ENCODE measurements around the gene SLC2A14. TPM values are rescaled to one million over a fixed set of nuclear protein-coding genes. Genes with fewer than 3 reads are reported as not detected.
"Not testable (repeated sequence)": the region's sequence is repeated elsewhere in the genome, so short reads cannot be mapped to it uniquely, and the experiment has no call there.

Gene SLC2A14
- total RNA-seq, 1 experiment from 2014 or later = not detected

DNA sequence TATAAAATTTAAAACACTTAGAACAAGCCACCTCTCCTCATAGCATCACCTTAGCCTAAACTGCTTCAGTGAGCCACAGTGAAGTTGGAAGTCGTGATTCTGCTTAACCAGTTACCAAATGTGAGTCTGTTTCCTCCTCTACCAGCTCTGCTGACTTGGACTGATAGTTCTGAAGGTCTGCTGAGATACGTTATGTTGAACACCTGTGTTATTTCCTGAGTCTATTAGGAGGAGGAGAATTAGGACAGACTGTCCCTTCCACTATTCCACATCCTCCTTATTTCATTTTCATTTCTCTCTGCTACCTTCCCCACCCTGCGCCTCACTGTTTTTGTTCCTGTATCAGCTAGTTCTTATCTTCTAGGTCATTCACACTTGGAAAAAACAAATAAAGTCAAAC lies 2.4 kb downstream of the SLC2A14 start:
- DNase-seq (ENCODE audit: low read depth) = no peak

DNA sequence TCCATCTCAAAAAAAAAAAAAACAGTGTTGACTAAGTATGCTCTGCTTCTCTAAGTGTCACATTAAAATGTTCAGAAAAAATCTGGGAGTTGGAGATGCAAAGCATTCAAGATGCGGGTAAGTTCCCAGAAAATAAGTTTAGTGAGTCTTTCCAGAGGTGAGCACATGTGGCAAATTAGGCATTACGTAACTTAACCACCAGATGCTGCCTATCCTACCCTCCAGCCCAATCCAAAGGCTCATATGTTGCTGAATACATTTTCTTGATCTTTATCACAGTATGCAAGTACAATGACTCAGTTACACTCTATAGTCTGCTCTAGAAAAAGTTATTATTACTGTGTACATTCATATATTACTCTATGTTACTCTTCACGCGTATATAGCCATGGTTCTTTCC lies 3.6 kb downstream of the SLC2A14 start:
- no peak for DNase-seq (ENCODE audit: low read depth)

DNA sequence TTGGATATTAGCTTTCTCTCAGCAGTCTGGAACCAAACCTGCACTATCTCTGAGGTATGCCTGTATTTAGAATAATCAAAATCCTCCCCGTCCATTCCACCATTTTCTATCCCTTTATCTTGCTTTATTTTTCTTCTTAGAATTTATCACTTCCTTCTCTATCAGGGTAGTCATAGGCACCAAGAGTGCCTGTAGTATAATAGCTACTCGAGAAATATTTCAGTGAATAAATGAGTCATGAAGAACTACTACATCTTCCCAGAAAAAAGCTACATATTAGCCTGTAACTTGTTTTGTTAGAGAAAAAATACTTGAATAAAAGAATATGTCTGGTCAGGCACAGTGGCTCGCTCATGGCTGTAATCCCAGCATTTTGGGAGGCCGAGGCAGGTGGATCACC lies 4.3 kb downstream of the SLC2A14 start:
- peak; percentile 21 for DNase-seq (ENCODE audit: low read depth)

DNA sequence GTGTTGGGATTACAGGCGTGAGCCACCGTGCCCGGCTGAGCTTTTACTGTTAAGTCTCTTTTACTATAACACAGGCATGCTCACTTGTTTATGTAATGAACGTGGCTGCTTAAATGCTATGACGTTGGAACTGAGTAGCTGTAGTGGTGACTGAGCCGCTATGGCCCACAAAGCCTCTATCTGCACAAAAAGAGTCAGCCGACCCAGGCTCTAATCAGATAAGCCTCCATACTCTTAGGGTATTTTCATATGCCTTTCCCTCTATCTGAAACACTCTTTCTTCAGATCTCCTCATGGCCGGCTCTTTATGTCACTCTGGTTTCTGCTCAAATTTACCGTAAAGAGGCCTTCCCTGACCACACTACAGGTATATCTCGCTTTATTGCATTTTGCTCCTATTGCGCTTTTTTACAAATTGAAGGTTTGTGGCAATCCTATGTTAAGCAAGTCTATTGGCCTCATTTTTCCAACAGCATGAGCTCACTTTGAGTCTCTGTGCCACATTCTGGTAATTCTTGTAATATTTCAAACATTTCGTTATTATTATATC lies 8.0 kb downstream of the SLC2A14 start:
- DNase-seq (ENCODE audit: low read depth) = no peak

DNA sequence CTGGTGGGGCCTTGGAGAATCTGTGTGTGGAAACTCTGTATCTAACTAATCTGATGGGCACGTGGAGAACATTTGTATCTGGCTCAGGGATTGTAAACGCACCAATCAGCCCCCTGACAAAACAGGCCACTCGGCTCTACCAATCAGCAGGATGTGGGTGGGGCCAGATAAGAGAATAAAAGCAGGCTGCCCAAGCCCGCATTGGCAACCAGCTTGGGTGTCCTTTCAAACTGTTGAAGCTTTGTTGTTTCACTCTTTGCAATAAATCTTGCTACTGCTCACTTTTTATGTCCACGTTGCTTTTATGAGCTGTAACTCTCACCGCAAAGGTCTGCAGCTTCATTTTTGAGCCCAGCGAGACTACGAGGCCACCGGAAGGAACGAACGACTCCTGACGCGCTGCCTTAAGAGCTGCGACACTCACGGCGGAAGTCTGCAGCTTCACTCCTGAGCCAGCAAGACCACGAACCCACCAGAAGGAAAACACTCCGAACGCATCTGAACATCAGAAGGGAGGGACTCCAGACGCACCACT lies 9.8 kb downstream of the SLC2A14 start:
- DNase-seq (ENCODE audit: low read depth) = not testable (repeated sequence)

DNA sequence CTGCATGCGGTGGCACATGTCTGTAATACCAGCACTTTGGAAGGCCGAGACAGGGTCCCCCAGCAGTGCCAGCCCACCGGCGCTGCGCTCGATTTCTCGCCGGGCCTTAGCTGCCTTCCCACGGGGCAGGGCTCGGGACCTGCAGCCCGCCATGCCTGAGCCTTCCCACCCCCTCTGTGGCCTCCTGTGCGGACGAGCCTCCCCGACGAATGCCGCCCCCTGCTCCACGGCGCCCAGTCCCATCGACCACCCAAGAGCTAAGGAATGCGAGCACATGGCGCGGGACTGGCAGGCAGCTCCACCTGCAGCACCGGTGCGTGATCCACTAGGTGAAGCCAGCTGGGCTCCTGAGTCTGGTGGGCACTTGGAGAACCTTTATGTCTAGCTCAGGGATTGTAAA lies 10.4 kb downstream of the SLC2A14 start:
- DNase-seq (ENCODE audit: low read depth) = not testable (repeated sequence)

DNA sequence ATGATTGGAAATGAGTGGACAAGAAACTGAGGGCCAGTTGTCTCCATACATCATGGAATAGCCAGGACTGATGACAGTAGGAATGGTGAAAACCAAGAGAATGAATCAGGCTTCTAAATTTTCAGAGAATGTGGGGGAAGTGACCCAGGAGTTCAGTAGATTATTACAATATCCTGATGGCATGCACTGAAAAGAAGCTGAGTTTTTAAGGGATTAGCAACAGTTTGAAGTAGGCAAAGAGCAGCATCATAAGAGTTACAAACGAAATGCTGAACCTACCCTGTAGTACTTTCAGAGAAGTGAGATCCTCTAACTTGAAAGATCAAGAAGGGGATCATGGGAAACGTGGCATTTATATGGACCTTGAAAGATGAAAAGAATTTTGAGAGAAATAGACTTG lies 13.2 kb downstream of the SLC2A14 start:
- DNase-seq (ENCODE audit: low read depth) = no peak

DNA sequence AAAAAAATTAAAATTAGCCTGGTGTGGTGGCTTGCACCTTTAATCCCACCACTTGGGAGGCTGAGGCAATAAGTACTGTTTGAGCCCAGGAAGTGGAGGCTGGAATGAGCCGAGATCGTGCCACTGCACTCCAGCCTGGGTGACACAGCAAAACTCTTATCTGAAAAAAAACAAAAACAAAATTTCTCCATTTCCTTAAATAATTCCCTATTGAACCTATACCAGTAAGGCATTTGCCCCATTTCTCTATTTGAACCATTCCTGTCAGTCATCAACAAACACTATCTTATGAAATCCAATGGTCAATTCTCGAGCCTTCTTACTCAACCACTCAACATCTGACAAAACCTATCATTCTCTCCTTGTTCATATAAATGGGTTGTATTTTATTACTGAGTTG lies 14.7 kb downstream of the SLC2A14 start:
- no peak for DNase-seq (ENCODE audit: low read depth)

DNA sequence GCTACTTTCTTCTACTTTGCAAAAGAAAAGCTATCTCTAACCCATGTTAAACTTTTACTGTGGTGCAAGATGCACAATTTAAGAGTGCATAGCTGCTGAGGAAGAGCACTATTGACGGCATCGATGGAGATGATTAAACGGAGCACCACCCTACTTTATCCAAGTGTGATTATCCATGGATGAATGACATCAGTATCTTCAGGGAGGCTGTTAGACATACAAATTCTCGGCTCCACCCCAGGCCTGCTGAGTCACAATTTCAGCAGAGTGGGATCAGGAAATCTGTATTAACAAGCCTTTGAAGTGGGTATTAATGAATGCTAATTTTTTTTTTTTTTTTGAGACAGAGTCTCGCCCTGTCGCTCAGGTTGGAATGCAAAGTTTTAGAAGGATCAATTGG lies 16.2 kb downstream of the SLC2A14 start:
- DNase-seq (ENCODE audit: low read depth) = no peak

DNA sequence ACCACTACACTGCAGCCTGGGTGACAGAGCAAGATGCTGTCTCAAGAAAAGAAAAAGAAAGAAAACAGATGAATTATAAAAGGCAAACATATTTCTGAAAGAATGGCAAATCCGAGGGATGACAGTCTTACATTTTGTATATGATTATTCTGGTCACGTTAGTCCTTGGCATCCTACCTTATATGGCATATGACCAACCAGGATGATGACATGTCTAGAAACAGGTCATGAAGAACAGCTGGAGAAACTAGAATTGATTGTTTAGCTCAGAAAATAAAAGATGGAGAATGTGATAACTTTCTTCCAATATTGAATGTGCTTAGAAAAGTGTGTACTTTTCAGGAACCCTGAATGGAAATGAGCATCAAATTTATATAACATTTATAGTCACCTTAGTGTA lies 19.2 kb downstream of the SLC2A14 start:
- DNase-seq (ENCODE audit: low read depth) = no peak

DNA sequence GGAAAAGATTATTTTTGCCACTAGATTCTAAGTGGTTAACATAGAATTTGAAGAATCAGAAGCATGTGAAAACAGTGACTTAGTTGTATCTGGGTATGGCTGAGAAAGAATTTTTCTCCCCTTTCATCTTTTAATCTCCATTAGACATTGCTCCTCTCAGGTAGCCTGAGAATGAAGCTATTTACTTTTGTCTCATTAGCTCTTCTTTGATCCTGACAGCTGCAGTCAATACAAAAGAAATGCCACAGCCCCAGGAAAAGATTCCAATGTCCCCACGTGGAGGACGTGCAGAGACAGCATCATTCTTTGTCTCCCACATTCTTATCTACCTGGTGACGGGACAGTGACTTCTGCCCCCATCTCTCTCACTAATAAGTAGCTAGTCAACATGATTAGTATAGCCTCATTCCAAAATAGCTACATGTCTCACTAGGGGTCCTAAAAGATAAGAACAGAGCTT lies 21.1 kb downstream of the SLC2A14 start:
- DNase-seq (ENCODE audit: low read depth) = not testable (repeated sequence)

DNA sequence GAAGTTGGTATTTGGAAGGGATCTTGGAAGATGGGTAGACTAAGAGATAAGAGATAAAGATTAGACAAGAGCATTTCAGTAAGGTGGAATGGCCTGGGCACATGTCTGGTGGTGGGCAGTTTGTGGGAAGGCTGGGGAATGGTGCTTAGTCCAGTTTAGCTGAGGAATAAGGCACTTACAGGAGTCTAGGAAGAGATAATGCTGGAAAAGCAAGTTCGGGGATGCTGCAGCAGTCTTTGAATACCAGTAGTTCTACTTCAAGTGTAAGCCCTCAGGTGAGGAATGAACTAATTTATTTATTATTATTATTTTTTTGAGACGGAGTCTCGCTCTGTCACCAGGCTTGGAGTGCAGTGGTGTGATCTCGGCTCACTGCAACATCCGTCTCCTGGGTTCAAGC lies 22.6 kb downstream of the SLC2A14 start:
- not testable (repeated sequence) for DNase-seq (ENCODE audit: low read depth)

DNA sequence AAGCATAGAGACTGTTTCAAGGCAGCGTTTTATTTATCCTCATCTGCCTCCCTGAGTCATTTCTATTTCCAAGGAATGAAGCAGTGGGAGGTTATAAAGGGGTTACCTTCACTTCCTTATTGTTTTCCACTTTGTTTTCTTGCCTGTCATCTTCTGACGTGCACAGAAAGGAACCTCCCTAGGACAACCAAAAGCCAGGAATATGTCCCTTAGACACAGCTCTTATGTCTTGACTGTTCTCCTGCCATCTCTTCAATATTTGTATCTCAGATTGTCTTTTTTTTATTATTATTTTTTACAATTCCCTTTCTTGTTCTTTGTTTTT lies 24.7 kb downstream of the SLC2A14 start:
- not testable (repeated sequence) for DNase-seq (ENCODE audit: low read depth)

DNA sequence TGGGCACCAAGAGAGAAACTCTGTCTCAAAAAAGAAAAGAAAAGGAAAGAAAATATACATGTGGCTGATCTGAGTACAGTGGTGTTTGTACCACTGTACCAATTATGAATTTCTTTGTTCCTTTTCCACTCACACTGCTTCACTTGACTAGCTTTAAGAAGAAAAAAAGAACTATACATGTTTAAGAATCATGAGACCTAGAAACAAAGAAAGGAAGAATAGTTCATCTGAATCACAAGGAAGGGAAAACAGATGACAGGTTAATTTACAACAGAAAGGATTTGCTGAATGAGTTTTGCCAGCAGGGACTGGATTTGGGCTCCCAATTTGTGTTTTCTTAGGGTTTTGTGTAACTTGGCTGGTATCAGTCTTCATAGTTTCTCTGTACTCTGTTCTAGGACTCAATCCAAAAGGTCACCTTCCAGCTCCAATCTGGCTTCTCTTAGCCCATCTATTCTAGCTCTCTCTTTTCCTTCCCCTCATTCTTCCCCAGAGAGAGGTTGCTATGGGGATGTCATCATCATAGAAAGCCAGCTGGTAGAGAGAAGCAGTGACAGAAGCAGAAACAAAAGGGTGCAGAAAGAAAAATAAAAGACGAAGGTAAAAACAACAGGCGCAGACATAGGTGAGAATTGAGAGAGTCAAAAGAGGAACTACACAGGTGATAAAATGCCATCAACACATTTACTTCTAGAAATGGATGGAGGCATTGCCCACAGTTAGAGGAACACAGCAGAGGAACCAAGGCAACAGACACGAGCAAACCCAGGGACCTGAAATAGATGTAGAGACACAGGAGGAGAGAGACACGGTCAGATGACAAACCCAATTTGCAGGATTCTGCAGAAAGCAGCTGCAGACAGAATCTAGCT lies 25.3 kb downstream of the SLC2A14 start:
- not testable (repeated sequence) for DNase-seq (ENCODE audit: low read depth)

DNA sequence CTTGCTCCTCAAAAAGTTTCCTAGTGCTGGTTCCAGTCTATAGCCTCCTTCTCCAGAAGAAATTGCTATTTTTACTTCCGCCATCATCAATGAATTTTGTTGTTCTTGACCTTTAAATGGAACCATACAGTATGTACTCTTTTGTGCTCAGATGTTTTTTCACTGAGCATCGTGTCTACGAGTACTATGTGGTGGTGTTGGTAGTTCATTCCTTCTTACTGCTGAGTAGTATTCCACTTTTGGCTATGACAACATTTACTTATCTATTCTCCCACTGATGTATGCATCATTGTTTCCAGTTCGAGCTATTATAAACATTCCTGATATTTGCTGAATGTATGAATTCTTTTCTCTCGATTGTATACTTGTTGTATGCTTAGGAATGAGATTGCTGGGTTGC lies 28.6 kb downstream of the SLC2A14 start:
- DNase-seq (ENCODE audit: low read depth) = no peak

DNA sequence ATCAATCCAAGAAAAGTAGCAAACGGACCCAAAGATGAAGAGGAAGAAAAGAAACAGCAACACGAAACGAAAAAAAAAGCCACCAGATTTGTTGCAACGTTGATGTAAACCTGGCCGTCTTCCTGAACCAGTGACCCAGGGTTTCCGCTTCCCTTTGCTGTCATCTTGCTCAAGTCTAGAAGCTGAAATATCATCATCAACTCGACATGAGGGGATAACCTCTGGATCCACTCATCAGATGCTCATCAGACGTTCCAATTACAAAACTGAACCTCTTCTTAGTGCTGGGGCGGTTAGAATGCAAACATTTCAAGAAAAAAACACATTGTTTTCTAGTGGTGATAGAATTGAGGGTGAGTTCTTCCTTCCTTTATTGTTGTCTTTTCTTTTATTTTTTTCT lies 29.1 kb downstream of the SLC2A14 start:
- DNase-seq (ENCODE audit: low read depth) = not testable (repeated sequence)

DNA sequence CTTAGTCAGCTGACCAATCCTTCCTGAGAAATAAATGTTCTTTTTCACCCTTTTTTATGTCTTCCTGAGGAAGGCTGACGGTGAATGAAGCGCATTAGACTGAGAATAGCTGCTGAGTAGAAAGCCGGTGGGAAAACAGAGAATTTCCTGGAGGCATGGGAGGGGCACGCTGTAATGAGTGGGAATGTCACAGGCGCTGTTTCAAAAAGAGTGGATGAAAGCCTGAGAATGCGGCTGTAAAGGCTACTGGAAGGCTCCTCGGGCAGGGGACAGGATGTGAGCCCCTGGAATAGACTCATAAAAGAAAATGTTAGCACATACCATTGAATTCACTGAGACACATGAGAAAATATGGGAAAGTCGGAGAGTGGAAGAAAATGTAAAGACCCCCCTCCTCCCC lies 29.6 kb downstream of the SLC2A14 start:
- not testable (repeated sequence) for DNase-seq (ENCODE audit: low read depth)

DNA sequence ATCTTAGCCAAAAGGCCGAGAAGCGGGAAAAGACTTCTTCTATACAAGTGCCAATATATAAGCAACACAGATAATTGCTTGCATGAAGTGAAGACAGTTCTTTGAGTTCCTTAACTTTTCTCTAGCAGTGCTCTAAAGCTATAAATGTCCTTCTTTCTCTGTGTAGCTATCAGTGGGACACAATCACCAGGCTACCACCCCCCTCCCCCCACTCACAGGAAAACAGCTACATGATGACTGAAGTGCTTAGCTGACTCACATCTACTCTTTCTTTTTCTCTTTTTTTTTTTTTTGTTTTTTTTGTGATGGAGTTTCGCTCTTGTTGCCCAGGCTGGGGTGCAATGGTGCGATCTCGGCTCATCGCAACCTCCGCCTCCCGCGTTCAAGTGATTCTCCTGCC lies 30.3 kb downstream of the SLC2A14 start:
- DNase-seq (ENCODE audit: low read depth) = not testable (repeated sequence)

DNA sequence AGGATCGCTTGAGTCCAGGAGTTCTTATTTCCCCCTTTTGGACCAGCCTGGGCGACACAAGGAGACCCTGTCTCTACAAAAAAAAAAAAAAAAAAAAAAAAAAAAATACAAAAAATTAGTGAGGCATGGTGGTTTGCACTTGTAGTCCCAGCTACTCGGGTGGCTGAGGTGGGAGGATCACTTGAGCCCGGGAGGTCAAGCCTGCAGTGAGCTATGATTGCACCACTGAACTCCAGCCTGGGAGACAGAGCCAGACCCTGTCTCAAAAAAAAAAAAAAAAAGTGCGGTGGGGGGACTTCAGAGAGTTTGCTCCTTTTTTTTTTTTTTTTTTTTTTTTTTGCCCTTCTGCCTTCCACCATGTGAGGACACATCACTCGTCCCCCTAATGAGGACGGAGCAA lies 32.9 kb downstream of the SLC2A14 start:
- not testable (repeated sequence) for DNase-seq (ENCODE audit: low read depth)

DNA sequence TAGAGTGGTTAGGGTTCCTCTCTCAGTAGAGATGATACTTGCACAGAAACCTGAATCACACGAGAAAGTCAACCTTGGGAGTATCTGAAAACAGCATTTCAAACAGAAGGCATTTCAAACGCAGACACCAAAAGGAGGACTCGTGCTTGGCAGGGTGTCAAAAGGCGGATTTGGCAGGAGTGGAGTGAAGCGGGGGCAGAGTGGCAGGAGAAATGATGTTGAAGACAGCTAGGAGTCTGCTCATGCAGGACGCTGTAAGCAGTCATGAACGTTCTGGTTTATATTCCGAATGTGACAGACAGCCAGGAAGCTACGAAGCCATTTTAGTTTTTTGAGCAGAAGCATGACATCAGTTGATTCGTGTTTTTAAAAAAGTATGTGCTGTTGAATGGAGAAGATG lies 33.5 kb downstream of the SLC2A14 start:
- not testable (repeated sequence) for DNase-seq (ENCODE audit: low read depth)

DNA sequence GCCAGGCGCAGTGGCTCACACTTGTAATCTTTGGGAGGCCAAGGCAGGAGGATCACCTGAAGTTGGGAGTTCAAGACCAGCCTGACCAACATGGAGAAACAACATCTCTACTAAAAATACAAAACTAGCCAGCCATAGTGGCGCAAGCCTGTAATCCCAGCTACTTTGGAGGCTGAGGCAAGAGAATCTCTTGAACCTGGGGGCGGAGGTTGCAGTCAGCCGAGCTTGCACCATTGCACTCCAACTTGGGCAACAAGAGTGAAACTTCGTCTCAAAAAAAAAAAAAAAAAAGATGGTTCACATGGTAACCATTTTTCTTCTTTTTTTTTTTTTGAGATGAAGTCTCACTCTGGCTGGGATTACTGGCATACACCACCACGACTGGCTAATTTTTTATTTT lies 35.3 kb downstream of the SLC2A14 start:
- no peak for DNase-seq (ENCODE audit: low read depth)

DNA sequence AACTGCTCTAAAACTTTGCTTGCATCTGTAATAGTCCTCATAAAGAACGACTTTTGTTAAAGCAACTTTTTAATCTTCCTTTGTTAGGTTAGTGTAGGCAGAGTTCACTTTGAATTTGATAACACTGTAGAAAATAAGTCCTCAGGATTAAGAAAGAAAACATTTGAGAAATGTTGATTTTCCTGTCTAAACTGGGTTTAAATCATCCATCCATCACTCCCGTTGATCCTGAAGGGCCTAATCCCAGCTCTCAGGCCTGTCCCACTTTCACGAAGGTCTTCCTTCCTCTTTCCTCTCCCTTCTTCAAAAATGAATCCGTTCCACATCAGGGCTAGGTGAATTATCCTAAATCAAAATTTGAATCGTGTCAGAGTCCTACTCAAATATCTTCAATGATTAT lies 36.9 kb downstream of the SLC2A14 start:
- DNase-seq (ENCODE audit: low read depth) = no peak

DNA sequence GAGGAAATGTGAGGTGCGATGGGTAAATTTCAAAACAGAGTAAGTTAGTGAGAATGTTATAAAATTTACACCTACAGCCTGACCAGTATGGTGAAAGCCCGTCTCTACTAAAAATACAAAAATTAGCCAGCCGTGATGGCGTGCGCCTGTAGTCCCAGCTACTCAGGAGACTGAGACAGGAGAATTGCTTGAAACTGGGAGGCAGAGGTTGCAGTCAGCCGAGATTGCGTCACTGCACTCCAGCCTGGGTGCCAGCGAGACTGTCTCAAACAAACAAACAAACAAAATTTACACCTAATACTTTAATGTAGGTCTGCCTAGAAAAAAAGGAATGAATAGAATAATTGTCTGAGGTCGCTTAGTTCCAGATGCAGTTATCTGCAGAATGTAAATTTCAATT lies 37.6 kb downstream of the SLC2A14 start:
- DNase-seq (ENCODE audit: low read depth) = no peak
